H1 (cell line): Measurements from ENCODE around the gene PLCL2. TPM values are rescaled to one million over a fixed set of nuclear protein-coding genes. Genes with fewer than 3 reads are reported as not detected.

Experiments used
- CTCF ChIA-PET: fragments of 300-600 bp; sonication (Branson Sonifier 250); formaldehyde crosslinking; loops from one replicate; lab custom pipeline; 2021; ENCODE audit not compliant: partially characterized antibody; lab: Charles Lee
- POLR2A ChIA-PET: fragments of 300-600 bp; sonication (Branson Sonifier 250); formaldehyde crosslinking; loops from one replicate; lab custom pipeline; 2021; ENCODE audit warnings: inconsistent platforms; ENCODE audit not compliant: partially characterized antibody; lab: Charles Lee
- DNase-seq, 2 experiments: peaks; one replicate each; pipeline versions ENCODE4 v3.0.0 to v3.0.0-alpha.2; 2010 to 2022; ENCODE audit warnings: low spot score in 2 of 2, low read depth in 1 of 2, mixed read lengths in 1 of 2
- FAIRE-seq: peaks from 2 replicates; lab custom pipeline; 2011; peaks lifted over from hg19 to GRCh38; lab: Jason Lieb, UNC
- H2AFZ ChIP-seq: 2 replicates; pipeline ENCODE4 v1.8.1; 2012; ENCODE audit warnings: low read length, inconsistent platforms
- H2AK5ac ChIP-seq: 2 replicates; pipeline ENCODE4 v1.6.1; 2013; ENCODE audit warnings: low read depth, low read length
- H2BK120ac ChIP-seq: replicated peaks from 2 replicates; pipeline ENCODE3; 2013; ENCODE audit warnings: low read depth, low read length, inconsistent platforms
- H2BK12ac ChIP-seq: 2 replicates; pipeline ENCODE4 v1.6.1; 2013; ENCODE audit warnings: low read depth, low read length
- H2BK15ac ChIP-seq: 2 replicates; pipeline ENCODE4 v1.6.1; 2013; ENCODE audit warnings: low read length
- H2BK20ac ChIP-seq: 2 replicates; pipeline ENCODE4 v1.6.1; 2013; ENCODE audit warnings: low read length
- H2BK5ac ChIP-seq: 2 replicates; pipeline ENCODE4 v1.6.1; 2013; ENCODE audit warnings: low read depth, low read length
- H3K14ac ChIP-seq: 2 replicates; pipeline ENCODE4 v1.6.1; 2013; ENCODE audit warnings: inconsistent platforms; ENCODE audit not compliant: insufficient read length
- H3K18ac ChIP-seq: 2 replicates; pipeline ENCODE4 v1.6.1; 2013; ENCODE audit warnings: low read length; ENCODE audit errors: extremely low read depth
- H3K23ac ChIP-seq: 2 replicates; pipeline ENCODE4 v1.6.1; 2013; ENCODE audit warnings: inconsistent platforms; ENCODE audit not compliant: insufficient read length
- H3K23me2 ChIP-seq: 2 replicates; pipeline ENCODE4 v1.6.1; 2013; ENCODE audit warnings: low read depth, low read length
- H3K27ac ChIP-seq: 2 replicates; pipeline ENCODE4 v1.6.1; 2011; ENCODE audit warnings: low read depth, low read length, inconsistent platforms
- H3K27me3 ChIP-seq, 4 experiments: replicated peaks in 1 of 4; 1 replicate in 1 of 4; 2 replicates in 3 of 4; pipeline versions ENCODE4 v1.6.1 to v1.8.1; 2011 to 2013; ENCODE audit warnings: low read length in 3 of 4, mild to moderate bottlenecking in 3 of 4, inconsistent platforms in 2 of 4, mixed read lengths in 2 of 4, moderate library complexity in 1 of 4; ENCODE audit not compliant: control insufficient read depth in 3 of 4, insufficient read depth in 3 of 4; ENCODE audit errors: extremely low read depth in 1 of 4
- H3K36me3 ChIP-seq, 4 experiments: 2 replicates each; pipeline versions ENCODE4 v1.6.1 to v1.8.1; 2011 to 2013; ENCODE audit warnings: mild to moderate bottlenecking in 4 of 4, low read length in 3 of 4, moderate library complexity in 2 of 4, control low read depth in 1 of 4, inconsistent platforms in 1 of 4; ENCODE audit not compliant: insufficient read depth in 4 of 4, control insufficient read depth in 2 of 4
- H3K4ac ChIP-seq: replicated peaks from 2 replicates; pipeline ENCODE3; 2013; ENCODE audit warnings: low read length, low read depth, mixed read lengths, inconsistent platforms; ENCODE audit not compliant: insufficient read length
- H3K4me1 ChIP-seq, 4 experiments: replicated peaks in 1 of 4; 1 replicate in 1 of 4; 2 replicates in 3 of 4; pipeline versions ENCODE4 v1.6.1 to v1.8.1; 2011 to 2013; ENCODE audit warnings: low read length in 3 of 4, inconsistent platforms in 2 of 4, mixed read lengths in 1 of 4; ENCODE audit not compliant: insufficient read depth in 4 of 4, control insufficient read depth in 3 of 4
- H3K4me2 ChIP-seq, 2 experiments: 2 replicates each; pipeline versions ENCODE4 v1.6.1 to v1.8.1; 2011 to 2013; ENCODE audit warnings: low read depth in 2 of 2, low read length in 2 of 2, control low read depth in 1 of 2, inconsistent platforms in 1 of 2, mild to moderate bottlenecking in 1 of 2; ENCODE audit not compliant: insufficient read depth in 1 of 2
- H3K4me3 ChIP-seq, 4 experiments: fragments of 200-600, 300-600 bp in 1 of 4; sonication (generic), shearing (Covaris generic), sonication (Bioruptor Twin) in 1 of 4; 2 replicates each; pipeline versions ENCODE4 v1.5.1 to v1.8.1; 2011 to 2016; ENCODE audit warnings: low read length in 4 of 4, low read depth in 3 of 4, control low read depth in 2 of 4, inconsistent platforms in 2 of 4, mild to moderate bottlenecking in 2 of 4, mixed read lengths in 1 of 4, moderate library complexity in 1 of 4; ENCODE audit not compliant: insufficient read depth in 2 of 4; ENCODE audit errors: extremely low read depth in 1 of 4
- H3K56ac ChIP-seq: replicated peaks from 2 replicates; pipeline ENCODE3; 2013; ENCODE audit warnings: low read depth, mild to moderate bottlenecking, mixed read lengths, low read length, inconsistent platforms; ENCODE audit not compliant: insufficient read length
- H3K79me1 ChIP-seq: 2 replicates; pipeline ENCODE4 v1.6.1; 2013; ENCODE audit warnings: low read depth, low read length, control low read depth
- H3K79me2 ChIP-seq, 2 experiments: 2 replicates each; pipeline versions ENCODE4 v1.6.1 to v1.8.1; 2012 to 2013; ENCODE audit warnings: low read length in 2 of 2, mild to moderate bottlenecking in 2 of 2, inconsistent platforms in 1 of 2; ENCODE audit not compliant: insufficient read depth in 2 of 2, control insufficient read depth in 1 of 2
- H3K9ac ChIP-seq, 4 experiments: replicated peaks in 1 of 4; 1 replicate in 1 of 4; 2 replicates in 3 of 4; pipeline versions ENCODE4 v1.6.1 to v1.8.1; 2011 to 2013; ENCODE audit warnings: low read depth in 3 of 4, low read length in 3 of 4, control low read depth in 2 of 4, mild to moderate bottlenecking in 2 of 4, moderate library complexity in 2 of 4, inconsistent platforms in 1 of 4; ENCODE audit errors: extremely low read depth in 1 of 4
- H3K9me3 ChIP-seq, 2 experiments: 2 replicates each; pipeline versions ENCODE4 v1.6.1 to v1.8.1; 2012 to 2013; ENCODE audit warnings: mild to moderate bottlenecking in 2 of 2, moderate library complexity in 2 of 2, control low read depth in 1 of 2, inconsistent platforms in 1 of 2, low read depth in 1 of 2, low read length in 1 of 2, mixed read lengths in 1 of 2; ENCODE audit not compliant: insufficient read depth in 2 of 2
- H4K20me1 ChIP-seq, 2 experiments: replicated peaks in 1 of 2; 2 replicates each; pipeline versions ENCODE3 to v1.8.1; 2011 to 2013; ENCODE audit warnings: inconsistent platforms in 2 of 2, low read length in 2 of 2, mild to moderate bottlenecking in 1 of 2; ENCODE audit not compliant: insufficient read depth in 2 of 2, control insufficient read depth in 1 of 2
- H4K5ac ChIP-seq: 2 replicates; pipeline ENCODE4 v1.6.1; 2013; ENCODE audit warnings: low read length, low read depth, mixed read lengths, inconsistent platforms; ENCODE audit not compliant: insufficient read length
- H4K8ac ChIP-seq: 2 replicates; pipeline ENCODE4 v1.8.0; 2013; ENCODE audit warnings: mild to moderate bottlenecking, moderate library complexity, low read length, inconsistent platforms; ENCODE audit not compliant: insufficient read depth; ENCODE audit errors: extremely low read depth
- H4K91ac ChIP-seq: replicated peaks from 2 replicates; pipeline ENCODE3; 2013; ENCODE audit warnings: low read length, mixed read lengths, inconsistent platforms; ENCODE audit not compliant: insufficient read length
- GABPA ChIP-seq: IDR thresholded peaks from 2 replicates; pipeline ENCODE4 v1.6.1; 2011; ENCODE audit warnings: mild to moderate bottlenecking, low read length, moderate library complexity, borderline replicate concordance; ENCODE audit not compliant: insufficient read depth
- GTF2F1 ChIP-seq: IDR thresholded peaks from 2 replicates; pipeline ENCODE4 v1.6.1; 2012; ENCODE audit warnings: low read depth, low read length, improper control_type of control experiment, borderline replicate concordance
- JUN ChIP-seq: IDR thresholded peaks from 2 replicates; pipeline ENCODE4 v1.6.1; 2011; ENCODE audit warnings: low read depth, mild to moderate bottlenecking, improper control_type of control experiment, low read length
- JUND ChIP-seq: IDR thresholded peaks from 2 replicates; pipeline ENCODE4 v1.6.1; 2011; ENCODE audit warnings: mild to moderate bottlenecking, improper control_type of control experiment, low read length
- KDM4A ChIP-seq: IDR thresholded peaks from one replicate; pipeline ENCODE4 v1.7.1; 2012; ENCODE audit warnings: low read depth, mild to moderate bottlenecking, moderate library complexity, low read length, inconsistent platforms; ENCODE audit not compliant: severe bottlenecking
- SIN3A ChIP-seq, 2 experiments: IDR thresholded peaks in 1 of 2; conservative IDR thresholded peaks in 1 of 2; 2 replicates each; pipeline ENCODE4 v1.6.1; 2011 to 2012; ENCODE audit warnings: low read length in 2 of 2, improper control_type of control experiment in 1 of 2, low read depth in 1 of 2, mild to moderate bottlenecking in 1 of 2
- SUZ12 ChIP-seq: fragments of 200-600 bp; sonication (generic); IDR thresholded peaks from 2 replicates; pipeline ENCODE4 v1.6.1; 2012; ENCODE audit warnings: mild to moderate bottlenecking, inconsistent platforms, low read length, moderate library complexity, mixed read lengths
- TCF12 ChIP-seq: IDR thresholded peaks from 2 replicates; pipeline ENCODE4 v1.6.1; 2011; ENCODE audit warnings: low read depth, mild to moderate bottlenecking, low read length
- USF2 ChIP-seq: IDR thresholded peaks from 2 replicates; pipeline ENCODE4 v1.6.1; 2011; ENCODE audit warnings: low read length, improper control_type of control experiment
- WGBS, 2 experiments: shearing (Covaris generic) in 1 of 2; methylation state at CpG; one replicate each; pipeline versions ENCODE4 v1.1.6 to v1.1.7; 2013 to 2015; ENCODE audit warnings: low lambda C conversion rate in 2 of 2, mixed read lengths in 2 of 2, inconsistent platforms in 1 of 2, low coverage in 1 of 2, missing lambda C conversion rate in 1 of 2; ENCODE audit not compliant: insufficient replicate concordance in 2 of 2, insufficient coverage in 1 of 2, insufficient read length in 1 of 2; ENCODE audit errors: extremely low coverage in 1 of 2, missing lambda C conversion rate in 1 of 2; 5-methylcytosine and 5-hydroxymethylcytosine counted together
- polyA plus RNA-seq, 7 experiments: library from polyadenylated mRNA; depleted of rRNA in 3 of 7; stranded (reverse) in 5 of 7; unstranded in 2 of 7; fragments of >200 nt in 5 of 7; fragments of 200-250 nt in 2 of 7; gene quantifications; 1 replicate in 5 of 7; 2 replicates in 1 of 7; 4 replicates in 1 of 7; pipeline versions ENCODE4 v1.2.1 to v1.2.3, GENCODE V29; 2011 to 2013; ENCODE audit warnings: missing spikeins in 2 of 7, mixed read lengths in 2 of 7
- total RNA-seq: library from RNA; stranded (reverse); fragmentation: NEBNext Ultra II Directional; extraction: Animal tissue kit (Norgen Biotek cat#: 25700); gene quantifications from 2 replicates; pipeline ENCODE4 v1.2.1, GENCODE V29; 2021

PLCL2 gene
- total and polyA plus RNA-seq, 2 of the 8 experiments (the other 6 are each of a cell fraction or from before 2014, with no cell fraction given), result 3.5 to 6.8 TPM

- no peak overlapping the region for H2BK20ac ChIP-seq
- peaks cover 3 to 15% (median 6%) of the 10 kb centered on the region in 4 experiments; a peak in 5 of 7 replicates for H3K4me1 ChIP-seq
- no peak overlapping the region for H3K23ac ChIP-seq
- DNase-seq, result no peak
- ChIA-PET CTCF (interaction anchor here (0.6 to 1.5 kb wide), 4 partner anchors 14 to 140 kb away, joined by 3 to 5 read pairs (median 3); no protein-coding TSS in a partner anchor), POLR2A (no interaction called here)
- no peak overlapping the region for H4K8ac ChIP-seq
- 0 out of 2 replicates have a peak, but pooled peaks cover 3% of the 10 kb centered on the region for H3K23me2 ChIP-seq
- H4K20me1 ChIP-seq, result no peaks in the 10 kb centered on the region
- no peaks in the 10 kb centered on the region; a peak in 1 of 4 replicates for H3K9me3 ChIP-seq
- H2BK120ac ChIP-seq, result no peak overlapping the region
- H3K4me2 ChIP-seq, result no peak overlapping the region
- WGBS, 2 experiments, result 75% methylated on average over 6 of the region's 6 CpGs; no CpG with 5 or more reads in 1 of the 2 experiments
- H4K5ac ChIP-seq, result no peak overlapping the region
- H3K4ac ChIP-seq, result no peak overlapping the region
- H3K4me3 ChIP-seq, result no peak overlapping the region
- no peak overlapping the region for H3K56ac ChIP-seq
- H3K79me2 ChIP-seq, result no peaks in the 10 kb centered on the region
- H3K18ac ChIP-seq, result no peak overlapping the region
- no peak overlapping the region for H3K9ac ChIP-seq
- H3K27ac ChIP-seq, result no peak overlapping the region
- no peak overlapping the region for H2AK5ac ChIP-seq
- no peak overlapping the region for H2BK12ac ChIP-seq
- no peak overlapping the region for H3K14ac ChIP-seq
- no peak for FAIRE-seq
- H2BK15ac ChIP-seq, result no peak overlapping the region
- H2AFZ ChIP-seq, result no peak overlapping the region
- no peaks in the 10 kb centered on the region for H3K27me3 ChIP-seq
- no peak overlapping the region for H2BK5ac ChIP-seq
- no peaks in the 10 kb centered on the region for H3K79me1 ChIP-seq
- peaks cover 0 to 3% (median 0%) of the 10 kb centered on the region in 4 experiments; a peak in 1 of 8 replicates for H3K36me3 ChIP-seq
- no peak overlapping the region for H4K91ac ChIP-seq
- TF ChIP-seq SUZ12 (no peak), GABPA (no peak), KDM4A (no peak), JUND (no peak), SIN3A (conservative IDR thresholded peaks at IDR 0.05 in 1 of 2, IDR thresholded peaks at IDR 0.05 in 1 of 2; ENCODE audit: low read depth in 1 of 2, low read length in 2 of 2) (no peak), TCF12 (no peak), GTF2F1 (no peak), JUN (no peak), USF2 (no peak)
These were observed 207.3 kb downstream of the PLCL2 start for GRCh38 chr3:17091910-17092582.
